Endometrium (tissue), 2 donors: ENCODE measurements around the gene SEPTIN10.
"Not testable (repeated sequence)": the region's sequence is repeated elsewhere in the genome, so short reads cannot be mapped to it uniquely, and the experiment has no call there.

ENCODE experiments used
- FAIRE-seq: peaks from 2 replicates; lab custom pipeline; 2012; peaks lifted over from hg19 to GRCh38; lab: Jason Lieb, UNC
- donor health status: control.
- donor health status: control.

SEPTIN10 gene

GRCh38 chr2:109545828-109546713, 67.7 kb downstream of the SEPTIN10 start:
- peak; percentile 92 for FAIRE-seq

- no peak for FAIRE-seq
Measured at GRCh38 chr2:109542384-109542783, 71.4 kb downstream of the SEPTIN10 start.

DNA sequence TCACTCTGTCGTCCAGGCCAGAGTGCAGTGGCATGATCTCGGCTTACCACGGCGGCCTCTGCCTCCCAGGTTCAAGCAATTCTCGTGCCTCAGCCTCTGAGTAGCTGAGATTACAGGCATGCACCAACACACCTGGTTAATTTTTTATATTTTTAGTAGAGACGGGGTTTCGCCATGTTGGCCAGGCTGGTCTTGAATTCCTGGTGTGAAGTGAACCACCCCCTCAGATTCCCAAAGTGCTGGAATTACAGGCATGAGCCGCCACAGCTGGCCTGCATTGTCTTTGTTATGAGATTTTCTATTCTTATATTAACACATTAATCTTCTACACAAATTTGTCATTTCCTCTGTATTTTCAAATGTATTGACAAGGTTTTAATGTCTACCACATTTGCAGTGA, 75.2 kb downstream of the SEPTIN10 start:
- FAIRE-seq: no peak

- FAIRE-seq: no peak
Measured at GRCh38 chr2:109537565-109538222, 76.1 kb downstream of the SEPTIN10 start.

DNA sequence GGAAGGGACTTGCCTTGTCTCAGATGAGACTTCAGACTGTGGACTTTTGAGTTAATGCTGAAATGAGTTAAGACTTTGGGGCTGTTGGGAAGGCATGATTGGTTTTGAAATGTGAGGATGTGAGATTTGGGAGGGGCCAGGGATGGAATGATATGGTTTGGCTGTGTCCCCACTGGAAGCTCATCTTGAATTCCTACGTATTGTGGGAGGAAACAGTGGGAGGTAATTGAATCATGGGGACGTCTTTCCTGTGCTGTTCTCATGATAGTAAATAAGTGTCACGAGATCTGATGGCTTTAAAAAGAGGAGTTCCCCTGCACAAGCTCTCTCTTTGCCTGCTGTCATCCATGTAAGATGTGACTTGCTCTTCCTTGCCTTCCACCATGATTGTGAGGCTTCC, 77.2 kb downstream of the SEPTIN10 start:
- not testable (repeated sequence) for FAIRE-seq

DNA sequence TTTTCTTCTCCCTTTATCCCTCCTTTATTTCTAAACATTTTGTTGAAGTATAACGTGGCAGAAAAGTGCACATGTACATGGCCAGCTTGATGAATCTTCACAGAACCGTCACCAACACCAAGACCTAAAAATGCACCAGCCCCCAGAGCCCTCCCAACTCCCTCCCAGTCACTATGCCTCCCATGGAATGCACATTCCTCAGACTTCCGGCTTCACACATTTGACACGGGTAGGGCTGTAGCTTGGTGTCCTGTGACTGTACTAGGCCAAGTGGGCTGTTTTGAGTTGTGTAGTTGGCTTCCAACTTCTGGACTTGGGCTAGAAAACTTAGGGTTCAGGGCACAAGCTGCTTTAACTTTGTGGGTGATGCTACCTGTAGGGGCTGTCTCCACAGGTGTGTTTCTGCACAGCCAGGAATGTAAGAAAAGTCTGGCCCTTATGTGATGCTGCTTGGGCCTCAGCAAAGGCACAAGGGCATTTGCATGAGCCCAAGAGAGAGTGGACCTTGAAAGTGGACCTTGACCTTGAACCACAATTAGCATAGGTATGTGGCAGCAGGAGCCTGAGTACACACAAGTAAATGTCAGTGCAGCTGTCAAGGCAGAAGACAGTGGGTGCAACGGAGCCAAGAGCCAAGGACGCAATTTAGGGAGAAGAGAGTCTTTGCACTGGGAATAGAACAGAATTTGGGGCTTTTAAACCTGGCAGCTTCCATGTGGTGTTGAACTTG, 78.4 kb downstream of the SEPTIN10 start:
- no peak for FAIRE-seq

DNA sequence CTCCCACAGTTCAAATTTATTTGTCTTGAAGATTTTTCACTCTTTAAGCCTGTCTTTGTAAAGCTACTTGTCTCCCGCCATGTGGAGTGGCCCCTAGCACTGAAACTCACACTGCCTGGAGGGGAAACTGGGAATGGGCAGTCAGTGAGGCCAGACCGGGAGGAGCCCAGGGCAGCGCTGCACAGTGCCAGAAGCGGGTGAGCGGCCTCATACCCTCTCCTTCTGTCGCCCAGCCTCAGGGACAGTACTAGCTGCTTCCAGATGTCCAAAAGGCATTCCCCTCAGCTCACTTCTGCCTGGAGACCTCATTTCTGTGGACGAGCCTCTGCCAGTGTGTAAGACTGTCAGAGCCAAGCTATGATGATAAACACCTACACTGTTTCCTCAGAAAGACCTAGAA, 79.9 kb downstream of the SEPTIN10 start:
- FAIRE-seq: no peak

GRCh38 chr2:109532728-109533076, 81.1 kb downstream of the SEPTIN10 start:
- FAIRE-seq: no peak

GRCh38 chr2:109531896-109532727, 81.7 kb downstream of the SEPTIN10 start:
- FAIRE-seq: no peak

DNA sequence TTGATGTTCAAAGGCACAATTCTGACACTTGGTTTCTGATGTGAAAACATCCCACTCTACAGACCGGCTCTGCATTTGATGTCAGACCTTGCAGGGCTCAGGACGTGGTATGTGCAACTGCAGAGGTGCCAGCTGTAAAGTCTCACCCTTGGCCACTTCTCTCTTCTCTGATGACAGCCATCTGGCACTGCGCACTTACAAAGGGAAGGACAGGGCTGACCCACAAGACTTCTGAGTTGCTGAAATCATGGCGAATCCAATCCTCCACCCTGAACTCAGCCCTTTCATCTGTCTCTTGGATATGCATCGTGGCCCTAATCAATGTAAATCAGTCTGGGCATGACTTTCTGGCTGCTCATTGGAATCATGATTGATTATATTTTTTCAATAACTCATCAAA, 82.5 kb downstream of the SEPTIN10 start:
- no peak for FAIRE-seq

- no peak for FAIRE-seq
Measured at GRCh38 chr2:109530712-109531111, 83.1 kb downstream of the SEPTIN10 start.

- FAIRE-seq: peak; percentile 8
Measured at GRCh38 chr2:109529532-109530449, 84.0 kb downstream of the SEPTIN10 start.

DNA sequence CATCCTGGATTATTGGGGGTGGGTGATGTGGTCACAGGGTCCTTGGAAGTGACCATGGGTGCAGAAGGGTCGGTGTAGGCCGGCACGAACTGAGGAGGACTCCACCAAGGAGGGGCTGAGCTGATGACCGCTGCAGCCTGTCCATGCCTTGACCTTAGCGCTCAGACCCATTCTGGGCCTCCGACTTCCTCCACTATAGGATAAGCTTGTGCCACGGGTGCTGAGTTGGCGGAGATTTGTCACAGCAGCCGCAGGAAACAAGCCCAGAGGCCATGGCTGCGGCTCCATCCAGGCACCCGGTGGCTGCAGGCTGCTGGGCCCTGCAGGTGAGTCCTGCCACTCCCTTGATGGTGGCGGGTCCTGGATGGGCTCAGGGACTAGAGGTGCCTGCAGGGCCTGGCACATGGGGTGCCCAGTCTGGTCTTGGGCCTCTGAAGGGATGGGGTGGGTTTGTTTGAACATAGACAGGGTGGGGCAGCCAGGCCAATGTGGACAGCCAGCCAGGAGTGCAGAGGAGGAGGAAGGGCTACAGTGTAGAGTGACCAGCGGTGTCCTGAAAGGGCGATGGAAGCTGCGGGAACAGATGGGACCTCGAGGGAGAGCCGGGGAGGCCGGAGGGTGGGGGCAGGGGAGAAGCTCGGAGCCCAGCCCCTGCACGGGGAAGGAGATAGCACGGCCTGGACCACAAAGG, 84.8 kb downstream of the SEPTIN10 start:
- no peak for FAIRE-seq

DNA sequence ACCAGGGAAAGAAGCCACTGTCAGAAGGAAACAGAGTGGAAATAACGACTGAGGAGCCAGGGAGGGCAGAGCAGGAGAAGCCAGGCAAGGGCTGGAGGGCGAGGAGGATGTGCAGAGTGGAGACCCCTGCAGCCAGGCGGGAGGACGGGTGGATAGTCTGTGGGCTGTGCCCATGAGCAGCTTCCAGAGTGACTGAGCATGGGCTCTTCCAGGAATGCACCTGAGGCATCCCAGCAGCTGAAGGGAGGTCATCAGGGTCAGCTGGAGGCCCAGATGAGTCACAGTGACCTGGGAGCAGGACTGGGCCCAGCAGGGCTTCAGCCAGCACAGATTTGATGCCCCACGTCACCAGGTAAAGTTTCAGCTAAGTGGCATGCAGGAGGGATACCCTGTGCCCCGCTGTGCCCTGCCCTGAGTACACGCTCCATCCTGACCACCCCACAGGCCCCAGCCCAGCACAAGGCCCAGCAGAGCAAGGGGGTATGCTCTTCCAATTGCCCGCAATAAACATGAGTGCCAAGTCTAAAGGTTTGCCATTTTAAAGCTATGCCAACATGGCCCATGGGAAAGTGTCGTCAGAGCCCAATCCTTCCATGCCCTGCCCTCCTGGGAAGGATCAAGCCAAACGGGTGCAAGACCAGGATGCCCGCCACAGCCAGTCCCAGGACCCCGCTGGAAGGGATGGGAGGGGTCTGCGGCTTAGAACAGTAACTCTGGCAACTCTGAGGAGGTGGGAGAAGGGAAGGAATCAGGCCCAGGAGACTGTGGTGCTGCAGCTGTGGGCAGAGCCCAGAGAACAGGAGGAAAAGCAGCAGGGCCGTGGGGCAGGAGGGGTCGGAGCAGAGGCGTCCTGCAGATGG, 85.7 kb downstream of the SEPTIN10 start:
- no peak for FAIRE-seq

GRCh38 chr2:109527079-109527478, 86.7 kb downstream of the SEPTIN10 start:
- FAIRE-seq: no peak

GRCh38 chr2:109526442-109526970, 87.3 kb downstream of the SEPTIN10 start:
- no peak for FAIRE-seq

DNA sequence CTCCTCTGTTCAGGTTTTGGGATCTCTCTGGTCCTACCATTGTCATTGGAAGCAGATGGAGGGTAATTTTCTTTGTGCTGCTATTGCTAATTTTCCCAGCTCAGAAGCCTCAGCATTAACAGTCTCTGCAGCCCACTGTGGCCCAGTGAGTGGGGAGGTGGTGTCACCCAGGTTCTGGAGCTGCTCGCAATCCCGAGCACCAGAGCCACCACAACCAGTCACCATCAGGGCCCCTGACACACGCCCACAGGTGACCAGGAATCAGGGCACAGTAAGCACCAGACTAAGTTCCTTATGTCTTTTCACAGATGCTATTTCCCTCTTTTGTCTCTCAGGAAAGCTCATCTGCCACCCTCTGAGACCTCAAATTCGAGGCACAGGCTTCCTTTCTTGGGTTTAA, 87.9 kb downstream of the SEPTIN10 start:
- FAIRE-seq: no peak

DNA sequence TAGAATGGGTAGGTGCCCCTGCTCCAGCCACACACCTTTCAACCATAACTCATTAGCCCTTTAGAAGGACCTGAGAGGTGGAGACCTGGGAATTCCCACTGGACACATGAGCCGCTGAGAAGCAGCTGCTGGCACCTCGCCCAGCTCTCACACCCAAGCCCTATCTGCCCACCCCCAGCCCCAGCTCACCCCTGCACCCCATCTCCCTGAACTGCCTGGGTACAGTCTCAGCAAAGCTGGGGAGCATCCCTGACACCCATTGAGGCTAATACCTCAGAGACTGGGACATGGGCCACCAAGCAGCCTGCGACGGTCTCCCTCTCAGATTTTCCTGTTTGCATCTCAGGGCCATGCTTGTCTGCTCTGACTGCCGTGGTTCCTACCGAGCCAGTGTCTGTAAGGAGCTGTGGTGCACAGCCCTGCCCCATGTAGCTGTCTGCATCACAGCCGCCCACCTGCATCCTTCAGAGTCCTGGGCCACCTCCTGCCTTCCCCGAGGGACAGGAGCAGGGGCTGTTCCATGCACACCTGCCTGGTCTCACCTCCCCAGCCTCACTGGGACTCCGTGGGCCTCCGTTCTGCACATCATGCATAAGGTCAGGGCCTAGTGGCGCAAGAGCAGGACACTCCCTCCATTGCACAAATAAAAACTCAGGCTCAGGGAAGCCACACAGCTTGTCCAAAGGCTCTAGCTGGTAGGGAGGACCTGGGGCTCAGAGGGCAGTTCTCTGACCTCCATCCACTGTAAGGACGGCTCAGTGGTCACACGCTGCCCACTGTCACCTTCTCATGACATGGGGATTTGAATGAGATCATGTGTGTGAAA, 90.0 kb downstream of the SEPTIN10 start:
- no peak for FAIRE-seq
